Jurkat, Clone E6-1 (cell line): Measurements from ENCODE around the gene ATG2B. TPM values are rescaled to one million over a fixed set of nuclear protein-coding genes. Genes with fewer than 3 reads are reported as not detected.

Source experiments
- DNase-seq: peaks from one replicate; pipeline ENCODE4 v3.0.0-alpha.2; 2011; ENCODE audit warnings: low read depth, low spot score
- H3K4me3 ChIP-seq: 2 replicates; pipeline ENCODE4 v1.5.1; 2011; ENCODE audit warnings: mild to moderate bottlenecking, low read length, control low read depth, moderate library complexity
- polyA plus RNA-seq: library from polyadenylated mRNA; unstranded; fragments of >200 nt; gene quantifications from one replicate; pipeline ENCODE4 v1.2.1, GENCODE V29; 2012; ENCODE audit warnings: missing spikeins; ENCODE audit not compliant: insufficient read length, insufficient read depth

Gene ATG2B
- polyA plus RNA-seq, result 7.8 TPM

DNA sequence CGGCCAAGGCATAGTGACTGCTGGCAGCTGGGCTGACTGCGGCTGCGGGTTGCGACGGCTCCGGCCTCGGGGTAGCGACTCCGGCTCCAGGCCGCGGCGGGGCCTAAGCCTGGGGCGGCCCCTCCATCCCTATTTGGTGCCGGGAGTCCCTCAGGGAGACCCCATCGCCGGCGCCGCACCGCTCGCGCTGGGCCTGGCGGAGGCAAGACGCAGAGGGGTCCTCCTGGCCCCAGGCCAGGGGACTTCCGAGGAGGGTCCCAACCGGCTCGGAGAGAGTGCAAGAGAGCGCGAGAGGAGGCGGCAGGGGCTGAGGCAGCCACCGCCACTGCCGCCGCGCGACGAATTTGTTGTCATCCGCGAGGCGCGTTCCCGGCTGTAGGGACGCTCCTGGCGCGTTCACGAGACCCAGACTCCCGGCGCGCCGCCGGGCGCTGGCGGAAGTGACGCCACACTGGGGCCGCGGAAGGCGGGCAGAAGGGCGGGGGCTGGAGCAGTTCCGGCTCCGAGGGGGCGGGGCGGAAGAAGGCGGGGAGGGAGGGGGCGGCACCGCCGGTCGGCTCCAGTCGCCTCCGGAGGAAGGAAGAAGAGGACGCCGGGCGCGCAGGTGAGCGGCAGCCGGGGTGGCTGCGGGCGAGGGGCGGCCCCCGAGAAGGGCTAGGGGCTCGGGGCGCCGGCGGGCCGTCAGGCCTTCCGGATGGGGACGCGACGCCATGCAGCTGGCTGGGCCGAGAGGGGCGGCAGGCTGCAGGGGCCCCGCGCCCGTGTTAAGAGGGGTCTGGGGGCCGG is at the start of gene ATG2B, which contains the start of gene GSKIP:
Gene ATG2B (minus strand): TSS at position 377 of the 786 bp plus-strand sequence. CDS start 365 bp downstream, at position 12.
Gene GSKIP (plus strand): TSS at position 562 of the 786 bp plus-strand sequence. CDS start 18,722 bp downstream, outside the sequence.
- H3K4me3 ChIP-seq, result peak within 1 kb of the TSS; percentile 87
- peak; percentile 89 for DNase-seq

DNA sequence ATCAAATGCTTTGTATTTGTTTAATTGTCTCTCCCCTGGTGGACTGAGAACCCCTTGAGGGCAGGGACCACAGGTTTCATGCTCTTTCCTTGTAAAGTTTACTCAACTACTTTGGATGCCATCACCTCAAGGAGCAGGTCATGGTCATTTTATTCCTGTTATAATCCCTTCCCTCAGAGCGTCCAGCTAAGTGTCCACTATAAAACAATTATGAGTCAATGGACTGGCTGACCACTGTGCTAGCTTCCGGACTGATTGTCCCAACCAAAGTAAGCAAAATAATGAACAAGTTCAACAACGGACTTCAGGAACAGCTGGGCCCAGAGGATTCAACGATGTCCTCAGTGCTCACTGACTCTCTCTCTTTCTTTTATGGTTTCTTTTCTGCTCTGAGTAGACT is 47.0 kb upstream of the ATG2B start:
- H3K4me3 ChIP-seq, result no peak overlapping the region
- no peak for DNase-seq

GRCh38 chr14:96409701-96410100 is 46.6 kb upstream of the ATG2B start:
- no peak for DNase-seq
- H3K4me3 ChIP-seq, result no peak overlapping the region

DNA sequence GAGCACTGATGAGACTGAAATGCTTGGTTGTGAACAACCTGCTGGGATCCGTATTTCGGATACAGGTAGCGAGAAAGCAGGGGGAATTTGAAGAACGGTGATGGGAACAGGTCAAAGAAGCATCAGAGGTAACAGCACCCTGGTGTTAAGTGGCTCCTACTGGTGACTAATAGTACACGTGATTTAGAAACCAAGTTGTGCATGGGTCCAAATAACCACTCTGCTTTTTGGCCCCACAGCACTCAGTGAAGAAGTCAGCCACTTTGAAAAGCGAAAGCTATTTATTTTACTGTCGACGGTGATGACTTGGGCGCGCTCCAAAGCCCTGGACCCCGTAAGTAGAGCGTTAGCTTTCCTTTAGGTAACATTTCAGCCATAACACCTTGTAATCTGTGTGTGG is 45.5 kb upstream of the ATG2B start:
- no peak for DNase-seq
- H3K4me3 ChIP-seq, result no peak overlapping the region

DNA sequence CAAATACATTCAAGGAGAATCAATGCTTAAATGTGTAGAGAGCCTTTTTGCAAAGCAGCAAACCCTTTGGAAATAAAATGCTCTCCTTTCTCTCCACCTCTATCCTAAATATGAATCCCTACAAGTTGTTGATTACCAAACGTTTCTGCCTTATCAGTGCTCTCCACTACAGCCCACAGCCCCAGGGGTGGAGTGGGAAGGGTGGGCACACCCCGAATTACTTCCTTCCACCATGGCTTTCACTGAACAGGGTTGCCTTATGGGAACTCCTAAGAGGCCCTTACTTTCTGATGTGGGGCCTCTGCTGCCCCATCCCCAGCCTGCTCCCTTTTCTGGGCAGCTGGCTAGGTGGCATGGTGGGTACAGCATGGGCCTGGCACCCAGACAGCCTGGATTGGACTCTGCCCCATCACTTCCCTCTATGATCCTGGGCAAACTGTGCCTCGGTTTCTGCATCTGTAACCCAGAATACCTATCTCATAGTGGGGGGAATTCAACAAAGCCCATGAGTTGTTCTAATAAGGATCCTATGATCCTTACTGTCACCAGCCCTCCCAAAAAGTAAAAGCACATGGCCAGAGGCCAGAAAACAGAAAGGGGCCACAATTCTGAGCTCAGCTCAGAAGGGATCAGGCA is 44.9 kb upstream of the ATG2B start:
- no peak for DNase-seq
- no peak overlapping the region for H3K4me3 ChIP-seq

- H3K4me3 ChIP-seq, result no peak overlapping the region
- no peak for DNase-seq
These were observed 42.5 kb upstream of the ATG2B start for GRCh38 chr14:96405677-96406076.

GRCh38 chr14:96403409-96403808 is 40.3 kb upstream of the ATG2B start:
- H3K4me3 ChIP-seq, result no peak overlapping the region
- no peak for DNase-seq

- DNase-seq, result no peak
- no peak overlapping the region for H3K4me3 ChIP-seq
These were observed 37.4 kb upstream of the ATG2B start for GRCh38 chr14:96400495-96400894.

DNA sequence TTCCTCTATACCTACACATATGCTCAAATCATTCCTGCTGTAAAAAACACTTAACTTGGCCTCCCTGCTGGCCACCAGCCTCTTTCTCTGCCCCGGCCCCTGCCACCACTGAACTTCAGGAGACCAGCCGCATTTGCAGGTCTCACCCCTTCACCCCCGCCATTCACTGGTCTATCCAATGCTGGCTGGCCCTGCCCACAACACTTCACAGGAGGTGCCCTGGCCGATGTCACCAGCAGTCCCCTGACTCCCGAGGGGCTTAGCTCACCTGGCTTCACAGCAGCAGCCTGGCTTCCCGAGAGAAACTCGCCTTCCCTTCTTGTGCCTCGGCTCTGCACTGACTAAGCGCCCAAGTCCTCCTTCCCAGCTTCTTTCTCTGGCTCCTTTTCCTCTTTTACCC is 36.3 kb upstream of the ATG2B start:
- DNase-seq, result no peak
- H3K4me3 ChIP-seq, result no peak overlapping the region

DNA sequence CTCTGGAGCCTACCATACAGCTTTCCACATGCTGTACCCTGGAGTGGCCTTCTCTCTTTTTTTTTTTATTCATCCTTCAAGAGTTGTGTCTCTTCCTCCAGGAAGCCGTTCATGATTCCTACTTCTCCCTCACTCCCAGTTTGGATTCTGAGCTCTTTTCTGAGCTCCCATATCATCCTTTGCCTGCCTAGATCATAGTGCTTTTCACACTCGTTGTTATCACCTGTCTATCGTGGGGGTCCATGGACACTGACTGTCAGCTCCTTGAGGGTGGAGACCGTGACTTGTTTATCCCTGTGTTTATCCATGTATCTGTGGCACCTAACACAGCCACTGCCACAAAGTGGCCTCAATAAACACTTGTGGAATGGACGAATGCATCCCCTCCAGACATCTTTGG is 35.8 kb upstream of the ATG2B start:
- no peak overlapping the region for H3K4me3 ChIP-seq
- DNase-seq, result no peak

DNA sequence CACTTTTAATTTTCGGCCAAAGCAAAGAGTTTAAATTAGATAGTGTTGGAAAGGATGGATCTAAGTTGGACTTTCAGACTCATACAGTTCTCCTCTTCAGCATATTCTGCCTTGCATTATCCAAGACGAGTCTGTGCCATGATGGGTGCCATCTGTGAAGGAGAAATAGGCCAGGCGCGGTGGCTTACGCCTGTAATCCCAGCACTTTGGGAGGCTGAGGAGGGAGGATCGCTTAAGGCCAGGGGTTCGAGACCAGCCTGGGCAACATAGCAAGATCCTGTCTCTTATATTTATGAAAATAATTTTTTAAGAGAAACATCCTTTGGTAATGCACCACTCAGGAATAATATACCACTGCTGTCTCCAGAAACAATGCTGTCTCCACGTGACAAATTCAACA is 35.3 kb upstream of the ATG2B start:
- no peak for DNase-seq
- no peak overlapping the region for H3K4me3 ChIP-seq

DNA sequence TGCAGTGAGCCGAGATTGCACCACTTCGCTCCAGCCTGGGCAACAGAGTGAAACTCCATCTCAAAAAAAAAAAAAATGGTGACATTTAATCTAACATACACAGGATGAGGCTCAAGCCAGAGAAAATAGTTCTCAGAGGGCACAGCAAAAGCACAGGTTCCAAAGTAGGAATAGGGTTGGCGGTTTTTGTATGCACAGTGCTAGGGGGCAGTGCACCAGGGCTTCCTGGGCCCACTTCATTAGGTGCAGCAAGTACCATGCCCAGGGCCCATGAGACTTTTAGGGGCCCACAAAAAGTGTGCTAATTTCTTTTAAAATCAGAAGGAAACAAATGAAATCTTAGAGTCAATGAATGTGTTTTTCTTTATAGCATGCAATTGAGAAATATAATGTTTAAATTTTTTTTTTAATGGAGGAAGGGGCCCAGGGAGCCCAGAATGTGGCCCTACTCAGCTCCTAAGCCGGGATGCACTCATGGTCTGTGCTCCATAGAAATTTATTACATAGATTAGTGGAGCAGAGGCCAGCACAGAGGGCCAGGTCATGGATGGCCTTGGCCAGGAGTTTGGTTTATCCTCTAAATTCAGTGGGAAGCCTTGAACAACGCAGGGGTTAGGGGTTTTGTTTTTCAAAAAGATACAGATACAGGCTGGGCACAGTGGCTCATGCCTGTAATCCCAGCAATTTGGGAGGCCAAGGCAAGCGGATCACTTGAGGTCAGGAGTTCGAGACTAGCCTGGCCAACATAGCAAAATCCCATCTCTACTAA is 31.1 kb upstream of the ATG2B start:
- no peak overlapping the region for H3K4me3 ChIP-seq
- DNase-seq, result no peak

DNA sequence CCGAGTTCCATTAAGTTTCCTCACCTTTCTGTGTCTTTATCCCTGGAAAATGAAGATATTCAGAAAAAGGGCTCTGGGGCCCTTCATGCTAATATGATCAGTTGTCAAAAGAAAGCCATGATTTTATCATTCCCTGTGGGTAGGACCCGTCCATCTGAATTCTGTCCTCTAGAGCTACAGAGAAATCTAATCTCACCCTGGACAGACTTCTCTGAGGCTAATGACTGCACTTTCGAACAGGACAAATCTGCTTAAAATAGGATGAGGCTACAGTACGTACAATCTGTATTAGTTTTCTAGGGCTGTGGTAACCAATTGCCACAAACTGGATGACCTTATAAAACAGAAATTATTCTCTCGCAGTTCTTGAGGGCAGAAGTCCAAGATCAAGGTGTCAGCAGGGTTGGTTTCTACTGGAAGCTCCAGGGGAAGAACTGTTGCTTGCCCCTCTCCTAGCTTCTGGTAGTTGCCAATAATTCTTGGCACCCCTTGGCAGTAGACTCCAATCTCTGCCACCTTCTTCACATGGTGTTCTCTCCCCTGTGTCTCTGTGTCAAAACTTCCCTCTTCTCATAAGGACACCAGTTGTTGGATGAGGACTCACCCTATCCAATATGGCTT is 30.0 kb upstream of the ATG2B start:
- DNase-seq, result no peak
- no peak overlapping the region for H3K4me3 ChIP-seq

- peak overlapping the region; percentile 79 for H3K4me3 ChIP-seq
- DNase-seq, result peak; percentile 85
These were observed 28.4 kb upstream of the ATG2B start for GRCh38 chr14:96391293-96392118.

GRCh38 chr14:96390965-96391292 is 27.8 kb upstream of the ATG2B start:
- DNase-seq, result no peak
- peak overlapping the region; percentile 79 for H3K4me3 ChIP-seq

GRCh38 chr14:96385385-96385784 is 22.2 kb upstream of the ATG2B start:
- no peak overlapping the region for H3K4me3 ChIP-seq
- no peak for DNase-seq

GRCh38 chr14:96384740-96385139 is 21.6 kb upstream of the ATG2B start:
- no peak for DNase-seq
- H3K4me3 ChIP-seq, result no peak overlapping the region

- DNase-seq, result no peak
- no peak overlapping the region for H3K4me3 ChIP-seq
These were observed 20.9 kb upstream of the ATG2B start for GRCh38 chr14:96384053-96384452.

GRCh38 chr14:96383445-96383844 is 20.3 kb upstream of the ATG2B start:
- no peak for DNase-seq
- no peak overlapping the region for H3K4me3 ChIP-seq
